Lower lobe of right lung (tissue), 2 donors: ENCODE results near the gene MIDN. TPM values are rescaled to one million over a fixed set of nuclear protein-coding genes. Genes with fewer than 3 reads are reported as not detected.

Experiments used
- ATAC-seq, 2 donors: fragments of 200-7000 bp; cut with Tn5 transposase; one replicate each; pipeline ENCODE4 v1.9.1; 2020 to 2022; ENCODE audit warnings: mild to moderate bottlenecking in 2 of 2, moderate library complexity in 2 of 2
- DNase-seq: peaks from one replicate; pipeline ENCODE4 v3.0.0-alpha.2; 2020
- H3K27ac ChIP-seq: fragments of 200-600 bp; one replicate; pipeline ENCODE4 v1.8.0; 2022
- H3K27me3 ChIP-seq: fragments of 200-600 bp; one replicate; pipeline ENCODE4 v1.8.0; 2022; ENCODE audit warnings: low read depth
- H3K36me3 ChIP-seq: fragments of 200-600 bp; one replicate; pipeline ENCODE4 v1.8.0; 2022; ENCODE audit warnings: mild to moderate bottlenecking
- H3K4me1 ChIP-seq: fragments of 200-600 bp; one replicate; pipeline ENCODE4 v1.8.0; 2022
- H3K4me3 ChIP-seq: fragments of 200-600 bp; one replicate; pipeline ENCODE4 v1.8.0; 2022; ENCODE audit warnings: mild to moderate bottlenecking
- H3K9me3 ChIP-seq: fragments of 200-600 bp; one replicate; pipeline ENCODE4 v1.8.0; 2022
- CTCF ChIP-seq: fragments of 200-600 bp; IDR thresholded peaks from one replicate; pipeline ENCODE4 v1.8.0; 2022; ENCODE audit warnings: antibody characterized with exemption, mild to moderate bottlenecking
- intact Hi-C: fragments of 100-400 bp; cut with DNase I; formaldehyde crosslinking; loops from one replicate; pipeline ENCODE4 v1.11.0; 2022
- total RNA-seq: library from RNA; stranded (reverse); fragmentation: NEBNext Ultra II Directional; extraction: Animal tissue kit (Norgen Biotek cat#: 25700); gene quantifications from one replicate; pipeline ENCODE4 v1.2.1, GENCODE V29; 2021
- donor health status: DM: no; HTN: yes; CAD: no; lungs with severe emphysema.

The MIDN gene
- total RNA-seq, 1 donor from 2014 or later, result 76.3 TPM

GRCh38 chr19:1256646-1257474 is 8.5 kb downstream of the MIDN start:
- Histone ChIP-seq H3K4me3 (no peak overlapping the region), H3K4me1 (peaks cover 85% of the 10 kb centered on the region)

DNA sequence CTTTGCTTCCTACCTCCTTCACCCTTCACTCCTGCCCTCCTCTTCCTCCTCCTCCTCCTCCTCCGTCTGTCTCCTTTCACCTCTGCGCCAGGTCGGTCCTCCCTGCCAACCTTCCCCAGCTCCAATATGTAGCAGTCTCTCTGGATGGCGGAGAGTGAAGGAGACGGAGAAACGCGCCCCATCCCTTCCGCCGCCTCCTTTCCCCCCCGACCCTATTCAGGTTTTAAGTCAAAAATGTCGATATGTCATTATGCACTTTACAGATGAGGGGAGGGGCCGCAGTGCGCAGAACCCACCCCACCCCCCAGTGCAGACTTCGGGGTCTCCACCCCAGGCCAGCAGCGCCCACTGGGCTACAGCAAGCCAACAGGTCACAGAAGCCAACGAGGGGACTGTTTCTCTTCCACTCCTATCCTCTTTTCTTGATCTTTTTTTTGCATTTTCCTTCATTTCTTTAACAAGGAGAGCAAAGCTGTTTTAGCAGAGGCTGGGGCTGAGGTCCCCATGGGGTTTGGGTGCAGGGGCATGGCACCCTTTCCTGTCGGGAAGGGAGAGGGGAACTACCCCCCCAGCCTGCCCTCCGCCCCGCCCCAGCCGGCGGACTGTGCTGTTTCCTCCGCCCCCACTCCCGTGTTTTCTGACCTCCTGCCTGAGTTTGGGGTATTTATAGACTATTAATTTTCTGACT is 9.2 kb downstream of the MIDN start:
- TF ChIP-seq CTCF, result no peak
- DNase-seq (no peak), ATAC-seq (no peak)
- Histone ChIP-seq H3K36me3 (peaks cover 48% of the 10 kb centered on the region), H3K4me1 (peaks cover 91% of the 10 kb centered on the region), H3K4me3 (peak overlapping the region; percentile 76), H3K27me3 (no peaks in the 10 kb centered on the region), H3K27ac (peak overlapping the region; percentile 98), H3K9me3 (no peaks in the 10 kb centered on the region)
- intact Hi-C loops, result no loop called here

More at GRCh38 chr19:1256646-1257474, 8.5 kb downstream of the MIDN start:
- Histone ChIP-seq H3K27ac (peak overlapping the region; percentile 36), H3K9me3 (no peaks in the 10 kb centered on the region), H3K36me3 (peaks cover 50% of the 10 kb centered on the region), H3K27me3 (no peaks in the 10 kb centered on the region)
- ATAC-seq (no peak), DNase-seq (no peak)
- TF ChIP-seq CTCF, result no peak
- intact Hi-C loops, result no loop called here

GRCh38 chr19:1258163-1258492 is 9.7 kb downstream of the MIDN start:
- intact Hi-C loops, result no loop called here

GRCh38 chr19:1258707-1259205 is 10.4 kb downstream of the MIDN start:
- peaks cover 89% of the 10 kb centered on the region for H3K4me1 ChIP-seq
- ATAC-seq (no peak), DNase-seq (no peak)
- H3K27me3 ChIP-seq, result no peaks in the 10 kb centered on the region
- H3K36me3 ChIP-seq, result peaks cover 44% of the 10 kb centered on the region
- intact Hi-C loops, result no loop called here
- TF ChIP-seq CTCF, result no peak
- no peaks in the 10 kb centered on the region for H3K9me3 ChIP-seq
- H3K27ac ChIP-seq, result peak overlapping the region; percentile 98
- peak overlapping the region; percentile 76 for H3K4me3 ChIP-seq

More at GRCh38 chr19:1258163-1258492, 9.7 kb downstream of the MIDN start:
- DNase-seq (no peak), ATAC-seq (no peak)
- Histone ChIP-seq H3K4me3 (peak overlapping the region; percentile 76), H3K27ac (peak overlapping the region; percentile 98), H3K27me3 (no peaks in the 10 kb centered on the region), H3K4me1 (peaks cover 94% of the 10 kb centered on the region), H3K36me3 (peaks cover 48% of the 10 kb centered on the region), H3K9me3 (no peaks in the 10 kb centered on the region)
- TF ChIP-seq CTCF, result no peak

DNA sequence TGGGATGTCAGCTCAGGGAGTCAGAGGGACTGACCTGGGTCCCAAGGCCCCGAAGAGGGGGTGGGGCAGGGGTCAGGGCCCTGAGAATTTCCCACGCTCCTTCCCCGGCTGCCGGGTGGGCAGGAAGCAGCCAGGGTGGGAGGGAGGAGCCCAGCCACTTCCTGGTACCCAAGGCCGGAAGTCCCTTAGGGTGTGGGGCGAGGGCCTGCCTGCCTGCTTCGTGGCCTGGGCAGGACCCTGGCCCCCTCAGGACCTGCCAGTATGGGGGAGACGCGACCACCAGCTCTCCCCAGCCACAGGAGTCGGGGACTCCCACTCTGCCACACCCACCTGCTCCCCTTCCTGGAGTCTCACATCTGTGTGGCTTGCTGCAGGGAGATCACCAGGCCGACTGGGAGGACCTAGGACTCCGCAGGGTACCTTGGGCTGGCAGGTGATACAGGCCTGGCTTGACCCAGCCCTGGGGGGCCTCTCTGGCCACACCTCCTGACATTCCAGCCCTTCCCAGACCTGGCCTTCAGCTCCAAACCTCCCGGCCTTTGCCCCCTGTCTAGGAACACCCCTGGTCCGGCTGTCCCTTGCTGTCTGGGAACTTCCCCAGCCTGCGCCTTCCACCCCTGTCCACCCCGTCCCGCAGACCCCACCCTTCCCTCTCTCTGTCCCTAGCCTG is 11.0 kb downstream of the MIDN start:
- Histone ChIP-seq H3K27ac (peak overlapping the region; percentile 98), H3K36me3 (peaks cover 39% of the 10 kb centered on the region), H3K4me3 (peak overlapping the region; percentile 76), H3K9me3 (no peaks in the 10 kb centered on the region), H3K4me1 (peaks cover 83% of the 10 kb centered on the region), H3K27me3 (no peaks in the 10 kb centered on the region)
- ATAC-seq (peak; percentile 7 to 18), DNase-seq (peak; percentile 88)
- intact Hi-C loops, result no loop called here
- no peak for TF ChIP-seq CTCF
